Stimulated activated CD4-positive, alpha-beta T cell treated with anti-CD3 and anti-CD28 coated beads, Interleukin-2, amount 100 ng/mL, for 4 hours (primary cell): ENCODE data around the gene PDE1A.
"Not testable (repeated sequence)": the region's sequence is repeated elsewhere in the genome, so short reads cannot be mapped to it uniquely, and the experiment has no call there.

Experiments used
- DNase-seq: peaks from one replicate; pipeline ENCODE4 v3.0.0-alpha.2; 2020; ENCODE audit warnings: low read depth

PDE1A gene

GRCh38 chr2:182358601-182359000 lies 68.2 kb downstream of the PDE1A start:
- DNase-seq = no peak

- DNase-seq = no peak
Observed at GRCh38 chr2:182355815-182356214, 71.0 kb downstream of the PDE1A start.

GRCh38 chr2:182351427-182351826 lies 75.4 kb downstream of the PDE1A start:
- DNase-seq = no peak

GRCh38 chr2:182349268-182349667 lies 77.6 kb downstream of the PDE1A start:
- no peak for DNase-seq

- no peak for DNase-seq
Observed at GRCh38 chr2:182345384-182345783, 81.5 kb downstream of the PDE1A start.

GRCh38 chr2:182330451-182331305 lies 96.2 kb downstream of the PDE1A start:
- DNase-seq = no peak

GRCh38 chr2:182324665-182325064 lies 102.2 kb downstream of the PDE1A start:
- DNase-seq = no peak

GRCh38 chr2:182321096-182321495 lies 105.7 kb downstream of the PDE1A start:
- DNase-seq = no peak

GRCh38 chr2:182319556-182320505 lies 107.0 kb downstream of the PDE1A start:
- DNase-seq = no peak

GRCh38 chr2:182318466-182319220 lies 108.2 kb downstream of the PDE1A start:
- DNase-seq = no peak

GRCh38 chr2:182316950-182317349 lies 109.9 kb downstream of the PDE1A start:
- no peak for DNase-seq

- DNase-seq = no peak
Observed at GRCh38 chr2:182302972-182303371, 123.9 kb downstream of the PDE1A start.

- no peak for DNase-seq
Observed at GRCh38 chr2:182302174-182302573, 124.7 kb downstream of the PDE1A start.

GRCh38 chr2:182301093-182301492 lies 125.7 kb downstream of the PDE1A start:
- DNase-seq = no peak

- no peak for DNase-seq
Observed at GRCh38 chr2:182300608-182301007, 126.2 kb downstream of the PDE1A start.

- no peak for DNase-seq
Observed at GRCh38 chr2:182299632-182300031, 127.2 kb downstream of the PDE1A start.

- DNase-seq = no peak
Observed at GRCh38 chr2:182298456-182298855, 128.4 kb downstream of the PDE1A start.

- DNase-seq = no peak
Observed at GRCh38 chr2:182291296-182291695, 135.5 kb downstream of the PDE1A start.

- no peak for DNase-seq
Observed at GRCh38 chr2:182283512-182283911, 143.3 kb downstream of the PDE1A start.

GRCh38 chr2:182281276-182281675 lies 145.6 kb downstream of the PDE1A start:
- DNase-seq = no peak

- DNase-seq = no peak
Observed at GRCh38 chr2:182280118-182280517, 146.7 kb downstream of the PDE1A start.

GRCh38 chr2:182276662-182277061 lies 150.2 kb downstream of the PDE1A start:
- not testable (repeated sequence) for DNase-seq
